Type B pancreatic cell (in vitro differentiated cells): ENCODE results near the gene NBEA. TPM values are rescaled to one million over a fixed set of nuclear protein-coding genes. Genes with fewer than 3 reads are reported as not detected.

Experiments
- DNase-seq: peaks from one replicate; pipeline ENCODE4 v3.0.0; 2021; ENCODE audit warnings: mixed read lengths; ENCODE audit not compliant: unreplicated experiment; ENCODE audit errors: extremely low spot score
- H3K27ac Mint-ChIP-seq: 2 replicates; pipeline ENCODE4 v1.8.0; 2021; ENCODE audit warnings: mild to moderate bottlenecking, mixed read lengths
- H3K27me3 Mint-ChIP-seq: 2 replicates; pipeline ENCODE4 v1.8.0; 2021; ENCODE audit warnings: mixed read lengths
- H3K36me3 Mint-ChIP-seq: 2 replicates; pipeline ENCODE4 v1.8.0; 2021; ENCODE audit warnings: mixed read lengths
- H3K4me1 Mint-ChIP-seq: one replicate; pipeline ENCODE4 v1.8.0; 2021; ENCODE audit warnings: mixed read lengths; ENCODE audit not compliant: unreplicated experiment
- H3K4me3 Mint-ChIP-seq: 2 replicates; pipeline ENCODE4 v1.8.0; 2021; ENCODE audit warnings: mild to moderate bottlenecking, mixed read lengths
- H3K9me3 Mint-ChIP-seq: 2 replicates; pipeline ENCODE4 v1.8.0; 2021; ENCODE audit warnings: mixed read lengths
- CTCF ChIP-seq: fragments of 200-600 bp; sonication (generic); conservative IDR thresholded peaks from 2 replicates; pipeline ENCODE4 v1.5.0; 2021; ENCODE audit warnings: antibody characterized with exemption, mild to moderate bottlenecking
- total RNA-seq: library from RNA; stranded (reverse); gene quantifications from 2 replicates; pipeline ENCODE4 v1.2.1, GENCODE V29; 2021; ENCODE audit warnings: low replicate concordance

NBEA gene
- total RNA-seq, 1 donor from 2014 or later, result 20.8 TPM

GRCh38 chr13:35457258-35457657 is 515.2 kb downstream of the NBEA start:
- no peak for DNase-seq
- H3K4me3 Mint-ChIP-seq, result no peak overlapping the region
- no peak overlapping the region for H3K27ac Mint-ChIP-seq
- H3K9me3 Mint-ChIP-seq, result peaks cover 6% of the 10 kb centered on the region
- no peak for TF ChIP-seq CTCF
- no peaks in the 10 kb centered on the region for H3K4me1 Mint-ChIP-seq
- peaks cover 7% of the 10 kb centered on the region for H3K27me3 Mint-ChIP-seq
- H3K36me3 Mint-ChIP-seq, result peaks cover 14% of the 10 kb centered on the region

GRCh38 chr13:35460061-35460460 is 518.0 kb downstream of the NBEA start:
- TF ChIP-seq CTCF, result no peak
- Mint-ChIP-seq H3K27me3 (peaks cover 12% of the 10 kb centered on the region), H3K4me3 (no peak overlapping the region), H3K36me3 (peaks cover 14% of the 10 kb centered on the region), H3K27ac (no peak overlapping the region), H3K9me3 (peaks cover 6% of the 10 kb centered on the region), H3K4me1 (peaks cover 4% of the 10 kb centered on the region)
- no peak for DNase-seq

GRCh38 chr13:35465371-35465770 is 523.3 kb downstream of the NBEA start:
- Mint-ChIP-seq H3K36me3 (peaks cover 4% of the 10 kb centered on the region), H3K27ac (no peak overlapping the region), H3K9me3 (no peaks in the 10 kb centered on the region), H3K4me3 (no peak overlapping the region), H3K27me3 (peaks cover 34% of the 10 kb centered on the region), H3K4me1 (peaks cover 22% of the 10 kb centered on the region)
- no peak for DNase-seq
- TF ChIP-seq CTCF, result no peak

GRCh38 chr13:35468195-35468594 is 526.1 kb downstream of the NBEA start:
- peak overlapping the region; percentile 2 for H3K4me3 Mint-ChIP-seq
- peak overlapping the region; percentile 56 for H3K27ac Mint-ChIP-seq
- H3K27me3 Mint-ChIP-seq, result peaks cover 59% of the 10 kb centered on the region

GRCh38 chr13:35469806-35470525 is 527.9 kb downstream of the NBEA start:
- no peak for TF ChIP-seq CTCF
- Mint-ChIP-seq H3K4me1 (peaks cover 26% of the 10 kb centered on the region), H3K36me3 (peaks cover 5% of the 10 kb centered on the region), H3K27me3 (peaks cover 67% of the 10 kb centered on the region), H3K9me3 (no peaks in the 10 kb centered on the region), H3K27ac (peak overlapping the region; percentile 38), H3K4me3 (peak overlapping the region; percentile 84)
- no peak for DNase-seq

More at GRCh38 chr13:35468195-35468594, 526.1 kb downstream of the NBEA start:
- TF ChIP-seq CTCF, result no peak
- Mint-ChIP-seq H3K4me1 (peaks cover 21% of the 10 kb centered on the region), H3K9me3 (no peaks in the 10 kb centered on the region), H3K36me3 (no peaks in the 10 kb centered on the region)
- DNase-seq, result no peak
